ENCODE measurements around the gene FCER2.

GRCh38 chr19:7670150-7670783, 31.7 kb downstream of the FCER2 start:
- no peak for TF ChIP-seq CTCF (IDR thresholded peaks at IDR 0.05)
- no peak for TF ChIP-seq POLR2A (IDR thresholded peaks at IDR 0.05)
- TF ChIP-seq EP300 (IDR thresholded peaks at IDR 0.05): no peak
